ENCODE measurements around the gene C9orf152.
"Not testable (repeated sequence)": the region's sequence is repeated elsewhere in the genome, so short reads cannot be mapped to it uniquely, and the experiment has no call there.

The C9orf152 gene

GRCh38 chr9:110214090-110214489, 6.1 kb upstream of the C9orf152 start:
- DNase-seq = no peak

DNA sequence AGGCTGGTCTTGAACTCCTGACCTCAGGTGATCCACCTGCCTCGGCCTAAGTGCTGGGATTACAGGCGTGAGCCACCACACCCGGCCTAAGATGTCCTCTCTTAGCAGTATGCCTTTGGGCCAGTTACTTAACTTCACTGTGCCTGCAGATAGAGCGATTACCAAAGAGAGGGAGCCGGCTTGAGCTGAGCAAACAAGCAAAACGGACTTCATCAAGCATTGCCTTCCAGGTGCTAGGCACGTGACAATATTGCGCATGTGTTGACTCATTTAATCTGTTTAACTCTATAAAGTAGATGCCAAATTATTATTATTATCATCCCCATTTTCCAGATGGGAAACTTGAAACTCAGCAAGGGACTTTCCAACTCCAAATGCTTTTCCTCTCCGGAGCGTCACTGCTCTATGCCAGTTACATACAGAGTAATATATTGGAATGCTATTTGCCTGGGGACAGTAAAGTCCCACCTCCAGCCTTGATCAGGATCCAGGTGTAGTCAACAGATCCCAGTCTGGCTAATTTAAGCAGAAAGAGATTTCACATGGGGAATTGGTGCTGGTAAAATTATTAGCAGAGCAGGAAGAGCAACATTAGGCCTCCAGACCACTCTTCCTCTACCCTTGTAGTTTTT, 5.6 kb upstream of the C9orf152 start:
- DNase-seq = no peak

DNA sequence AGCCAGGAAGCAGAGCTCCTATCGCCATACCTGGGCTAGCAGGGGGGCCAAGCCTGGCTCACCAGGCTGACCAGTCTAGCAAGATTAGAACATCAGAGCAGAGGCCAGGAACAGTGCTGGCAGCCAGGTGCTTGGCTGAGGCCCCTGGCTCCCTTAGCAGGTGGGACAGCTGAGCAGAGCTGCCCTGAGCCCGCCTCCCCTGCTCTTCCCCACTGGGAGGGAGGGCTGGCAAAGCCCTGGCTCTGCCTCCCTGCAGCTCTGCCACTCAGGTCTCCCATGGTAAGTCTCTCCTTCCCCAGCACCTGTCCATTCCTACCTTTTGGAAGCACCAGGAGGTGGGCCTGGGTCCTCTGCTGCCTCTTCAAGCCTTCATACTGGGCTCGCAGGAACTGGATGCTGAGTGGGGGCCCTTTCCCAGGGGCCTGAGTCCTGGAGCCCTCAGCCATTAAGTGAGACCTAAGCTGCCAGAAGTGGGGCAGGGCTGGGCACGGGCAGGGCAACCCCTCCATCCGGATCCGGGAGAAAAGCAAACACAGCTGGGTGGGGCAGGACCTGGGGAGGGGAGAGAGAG, 803 bp downstream of the C9orf152 start:
- no peak for DNase-seq

GRCh38 chr9:110206389-110206788, 1.6 kb downstream of the C9orf152 start:
- no peak for DNase-seq

GRCh38 chr9:110205612-110206011, 2.3 kb downstream of the C9orf152 start:
- DNase-seq = not testable (repeated sequence)

DNA sequence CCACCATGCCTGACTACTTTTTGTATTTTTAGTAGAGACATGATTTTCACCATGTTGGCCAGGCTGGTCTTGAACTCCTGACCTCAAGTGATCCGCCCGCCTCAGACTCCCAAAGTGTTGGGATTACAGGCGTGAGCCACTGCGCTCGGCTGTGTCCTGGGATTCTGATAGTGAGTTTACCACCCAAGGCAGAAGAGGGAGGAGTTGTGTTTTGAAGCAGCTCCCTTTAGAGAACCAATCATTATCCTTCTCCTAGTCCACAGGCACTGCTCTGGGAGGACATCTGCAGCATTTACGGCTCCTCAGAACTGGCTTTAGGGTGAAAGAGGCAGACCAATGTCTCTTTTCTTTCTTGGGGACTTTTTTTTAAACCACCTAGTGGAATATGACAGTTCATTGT, 5.7 kb downstream of the C9orf152 start:
- no peak for DNase-seq

- no peak for DNase-seq
Measured at GRCh38 chr9:110199643-110200042, 8.3 kb downstream of the C9orf152 start.

DNA sequence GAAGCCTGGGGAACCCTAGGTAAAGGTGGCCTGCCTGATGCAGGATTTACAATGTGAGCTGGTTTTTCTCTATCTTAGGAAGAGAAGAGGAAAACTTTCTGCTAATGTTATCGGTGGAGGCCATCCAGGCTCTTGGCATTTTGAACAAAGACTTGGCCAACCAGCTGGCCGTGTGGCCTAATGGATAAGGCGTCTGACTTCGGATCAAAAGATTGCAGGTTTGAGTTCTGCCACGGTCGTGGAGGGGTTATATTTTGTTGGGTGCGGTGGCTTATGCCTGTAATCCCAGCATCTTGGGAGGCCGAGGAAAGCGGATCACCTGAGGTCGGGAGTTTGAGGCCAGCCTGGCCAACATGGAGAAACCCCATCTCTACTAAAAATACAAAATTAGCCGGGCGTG, 9.6 kb downstream of the C9orf152 start:
- no peak for DNase-seq

- DNase-seq = no peak
Measured at GRCh38 chr9:110197330-110198187, 10.4 kb downstream of the C9orf152 start.

DNA sequence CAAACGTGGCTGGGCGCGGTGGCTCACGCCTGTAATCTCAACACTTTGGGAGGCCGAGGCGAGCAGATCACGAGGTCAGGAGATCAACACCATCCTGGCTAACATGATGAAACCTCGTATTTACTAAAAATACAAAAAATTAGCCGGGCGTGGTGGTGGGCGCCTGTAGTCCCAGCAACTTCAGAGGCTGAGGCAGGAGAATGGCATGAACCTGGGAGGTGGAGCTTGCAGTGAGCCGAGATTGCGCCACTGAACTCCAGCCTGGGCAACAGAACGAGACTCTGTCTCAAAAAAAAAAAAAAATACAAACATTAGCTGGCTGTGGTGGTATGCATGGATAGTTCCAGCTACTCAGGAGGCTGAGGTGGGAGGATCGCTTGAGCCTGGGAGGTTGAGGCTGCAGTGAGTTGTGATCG, 11.9 kb downstream of the C9orf152 start:
- DNase-seq = not testable (repeated sequence)

DNA sequence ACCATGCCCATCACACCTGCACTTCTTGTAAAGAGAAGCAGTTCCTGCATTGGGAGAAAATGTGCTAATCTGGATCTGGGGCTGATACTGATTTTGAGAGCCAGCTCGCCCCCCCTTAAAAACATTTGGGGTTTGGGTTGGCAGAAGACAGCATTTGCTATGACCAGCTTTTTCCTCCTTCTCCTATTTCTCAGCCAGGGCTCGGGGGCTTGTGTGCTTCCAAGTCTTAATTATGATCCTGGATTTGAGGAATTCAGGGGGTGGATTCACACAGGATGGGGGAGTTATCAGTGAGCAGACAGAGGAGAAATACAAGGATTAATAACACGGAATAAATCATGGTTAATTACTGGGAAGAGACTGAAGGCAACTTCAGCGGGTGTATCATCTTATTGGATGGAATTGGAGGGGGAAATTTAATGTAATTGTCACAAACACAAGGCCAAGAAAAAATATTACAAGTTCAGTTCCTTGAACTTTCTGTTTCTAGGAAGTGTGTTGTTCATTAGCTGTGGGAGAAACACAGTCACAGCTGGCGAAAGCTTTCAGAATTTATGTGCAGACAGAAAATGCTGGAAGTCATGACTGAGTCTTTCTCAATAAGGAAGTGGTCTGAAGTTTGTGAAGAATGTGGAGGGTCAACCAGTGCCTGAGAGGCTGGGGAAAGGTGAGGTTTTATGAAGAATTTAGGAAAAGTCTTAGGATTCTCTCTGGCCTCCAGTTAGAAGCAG, 15.3 kb downstream of the C9orf152 start:
- no peak for DNase-seq

GRCh38 chr9:110191615-110192014, 16.3 kb downstream of the C9orf152 start:
- no peak for DNase-seq

- DNase-seq = no peak
Measured at GRCh38 chr9:110189559-110190320, 18.2 kb downstream of the C9orf152 start.

GRCh38 chr9:110188991-110189390, 19.0 kb downstream of the C9orf152 start:
- DNase-seq = no peak

- DNase-seq = no peak
Measured at GRCh38 chr9:110188101-110188500, 19.9 kb downstream of the C9orf152 start.

DNA sequence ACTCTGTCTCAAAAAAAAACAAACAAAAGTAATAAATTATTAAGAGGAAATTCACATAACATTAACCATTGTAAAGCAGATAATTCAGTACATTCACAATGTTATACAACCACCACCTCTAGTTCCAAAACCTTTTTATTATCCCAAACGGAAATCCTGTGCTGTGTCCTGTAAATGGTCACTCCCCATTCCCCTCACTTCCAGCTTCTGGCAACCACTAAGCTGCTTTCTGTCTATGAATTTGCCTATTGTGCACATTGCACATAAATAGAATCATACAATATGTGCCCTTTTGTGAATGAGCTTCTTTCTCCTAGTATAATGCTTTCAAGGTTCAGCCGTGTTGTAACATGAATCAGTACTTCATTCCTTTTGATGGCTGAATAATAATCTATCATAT, 20.8 kb downstream of the C9orf152 start:
- no peak for DNase-seq

DNA sequence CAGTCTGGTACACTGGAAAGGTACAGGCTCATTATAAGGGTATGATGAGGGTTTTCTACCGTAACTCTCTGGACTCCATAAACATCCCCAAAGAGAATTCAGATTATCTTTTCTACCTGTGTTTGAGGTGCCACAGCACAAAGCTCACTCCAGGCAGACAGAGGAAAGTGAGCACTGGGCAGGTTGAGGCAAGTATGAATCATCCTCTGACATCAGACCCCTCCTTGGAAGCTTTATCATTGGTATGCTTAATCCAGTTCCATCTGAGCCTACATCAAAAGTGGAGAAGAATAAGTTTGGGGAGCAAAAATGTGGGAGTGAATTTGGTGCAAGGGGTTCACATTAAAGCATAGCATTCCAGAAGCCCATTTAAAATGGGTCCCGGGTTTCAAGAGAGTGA, 21.7 kb downstream of the C9orf152 start:
- DNase-seq = no peak

GRCh38 chr9:110185806-110186205, 22.2 kb downstream of the C9orf152 start:
- no peak for DNase-seq

DNA sequence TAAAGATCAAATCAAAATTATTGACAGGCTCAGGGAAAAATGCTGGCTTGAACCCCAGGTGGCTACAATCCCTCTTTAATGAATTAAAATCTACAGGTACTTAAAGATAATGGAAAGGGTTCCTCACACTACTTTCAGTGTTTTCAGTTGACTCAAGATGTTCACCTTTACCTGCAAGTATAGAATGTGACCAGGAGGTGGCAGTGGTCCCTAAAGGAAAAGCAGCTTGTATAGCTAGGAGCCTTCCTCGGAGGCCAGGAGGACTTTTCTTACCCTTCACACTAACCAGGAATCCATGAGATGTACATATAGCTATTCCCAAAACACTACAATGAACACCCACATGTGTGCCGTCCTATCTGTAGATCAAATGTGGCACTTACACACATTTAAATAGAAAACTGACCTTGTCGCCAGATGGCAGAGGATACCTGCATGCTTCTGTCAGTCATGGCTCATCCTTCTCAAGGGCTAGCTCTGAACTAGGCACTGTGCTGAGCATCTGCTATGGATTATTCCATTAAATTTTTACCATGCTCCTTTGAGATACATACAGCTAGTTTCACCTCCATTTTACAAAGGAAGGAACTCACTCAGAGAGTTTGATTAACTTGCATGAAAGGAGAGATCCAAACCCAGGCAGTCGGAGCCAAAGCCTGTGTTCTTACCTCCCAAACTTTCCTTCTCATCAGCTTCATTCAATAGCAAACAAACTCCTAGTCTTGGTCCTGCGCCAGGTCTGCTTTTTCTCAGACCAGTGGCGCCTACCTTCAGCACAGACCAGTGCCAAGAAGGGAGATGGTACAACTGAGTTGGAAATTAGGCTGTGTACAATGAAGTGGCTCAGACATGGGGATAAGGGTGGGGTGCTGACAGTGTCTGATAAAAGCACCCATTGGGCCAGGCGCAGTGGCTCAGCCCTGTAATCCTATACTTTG, 24.5 kb downstream of the C9orf152 start:
- DNase-seq = peak; percentile 55

DNA sequence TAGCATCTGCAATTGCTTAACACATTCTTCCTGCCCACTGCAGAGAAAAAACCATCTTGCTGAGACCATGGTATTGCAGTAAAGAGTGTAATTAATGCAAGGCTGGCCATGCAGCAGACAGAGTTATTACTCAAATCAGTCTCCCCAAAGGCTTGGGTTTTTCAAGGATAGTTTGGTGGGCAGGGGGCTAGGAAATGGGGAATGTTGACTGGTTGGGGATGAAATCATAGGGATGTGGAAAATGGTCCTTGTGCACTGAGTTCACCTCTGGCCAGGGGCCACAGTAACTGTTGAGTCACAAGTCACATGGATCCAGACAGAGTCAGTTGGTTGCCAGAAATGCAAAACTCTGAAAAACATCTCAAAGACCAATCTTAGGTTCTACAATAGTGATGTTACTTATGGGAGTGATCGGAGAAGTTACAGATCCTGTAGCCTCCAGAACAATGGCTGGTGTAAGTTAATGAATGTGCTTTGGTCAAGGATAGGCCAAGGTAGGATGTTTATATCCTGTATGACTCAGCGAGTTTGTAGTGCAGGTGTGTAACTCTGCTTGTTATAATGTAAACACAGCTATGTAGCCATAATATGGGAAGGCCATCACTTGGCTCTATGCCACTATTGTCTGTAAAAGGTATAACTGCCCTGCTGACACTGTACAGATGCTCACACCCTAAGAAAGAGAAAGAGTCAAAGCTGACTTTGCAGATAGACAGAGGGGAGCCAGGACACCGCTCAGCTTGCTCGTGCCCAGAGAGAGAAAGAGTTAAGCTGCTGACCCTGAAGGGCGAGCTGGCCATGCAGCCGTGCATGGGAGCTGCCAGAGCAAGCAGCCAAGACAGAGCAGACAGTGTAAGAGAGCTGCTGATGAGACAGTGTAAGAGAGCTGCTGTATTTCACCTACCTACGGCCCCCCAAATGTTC, 27.2 kb downstream of the C9orf152 start:
- no peak for DNase-seq
